GM20000 (cell line): ENCODE measurements around the gene PANK4.

Source experiments
- DNase-seq: peaks from one replicate; pipeline ENCODE4 v3.0.0; 2012; ENCODE audit warnings: low spot score
- TF ChIP-seq, protein P1 (sequence below): IDR thresholded peaks from 2 replicates; pipeline ENCODE4 v1.5.1; 2012; ENCODE audit warnings: mild to moderate bottlenecking, control low read depth; ENCODE audit errors: extremely low read depth, missing control alignments

Gene PANK4

DNA sequence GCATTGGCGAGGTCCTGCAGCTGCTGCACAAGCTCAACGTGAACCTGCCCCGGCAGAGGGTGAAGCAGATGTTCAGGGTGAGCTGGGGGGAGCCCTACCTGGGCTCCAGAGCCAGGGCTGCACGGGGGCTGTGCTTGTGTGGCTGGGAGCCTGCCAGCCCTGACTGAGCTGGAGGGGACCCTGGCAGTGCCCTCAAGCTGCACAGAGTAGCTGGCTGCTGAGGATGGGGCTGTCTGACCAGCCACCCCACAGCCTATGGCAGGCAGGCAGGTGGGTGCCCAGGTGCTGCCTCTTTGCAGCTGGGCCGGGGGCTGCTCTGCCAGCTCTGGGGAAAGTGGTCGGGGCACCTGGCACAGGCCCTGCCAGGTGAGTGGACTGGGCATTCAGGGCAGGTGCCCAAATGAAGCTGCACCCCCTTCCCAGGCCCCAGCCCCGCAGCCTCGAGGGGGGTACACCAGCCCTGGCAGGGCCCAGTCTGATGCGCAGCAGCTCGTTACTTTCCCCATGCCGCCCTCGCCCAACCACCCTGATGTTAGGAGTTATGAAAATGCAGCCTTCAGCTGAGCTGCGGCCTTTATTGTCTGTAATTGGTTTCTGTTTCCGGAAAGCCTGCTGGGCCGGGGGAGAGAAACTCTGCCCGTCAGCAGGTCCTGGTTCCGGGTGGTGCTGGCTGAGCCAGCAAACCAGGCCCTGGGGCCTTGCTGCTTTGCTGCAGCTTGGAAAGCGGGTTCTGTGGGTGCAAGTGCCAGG lies 46.0 kb downstream of the PANK4 start:
- TF ChIP-seq, protein P1, sequence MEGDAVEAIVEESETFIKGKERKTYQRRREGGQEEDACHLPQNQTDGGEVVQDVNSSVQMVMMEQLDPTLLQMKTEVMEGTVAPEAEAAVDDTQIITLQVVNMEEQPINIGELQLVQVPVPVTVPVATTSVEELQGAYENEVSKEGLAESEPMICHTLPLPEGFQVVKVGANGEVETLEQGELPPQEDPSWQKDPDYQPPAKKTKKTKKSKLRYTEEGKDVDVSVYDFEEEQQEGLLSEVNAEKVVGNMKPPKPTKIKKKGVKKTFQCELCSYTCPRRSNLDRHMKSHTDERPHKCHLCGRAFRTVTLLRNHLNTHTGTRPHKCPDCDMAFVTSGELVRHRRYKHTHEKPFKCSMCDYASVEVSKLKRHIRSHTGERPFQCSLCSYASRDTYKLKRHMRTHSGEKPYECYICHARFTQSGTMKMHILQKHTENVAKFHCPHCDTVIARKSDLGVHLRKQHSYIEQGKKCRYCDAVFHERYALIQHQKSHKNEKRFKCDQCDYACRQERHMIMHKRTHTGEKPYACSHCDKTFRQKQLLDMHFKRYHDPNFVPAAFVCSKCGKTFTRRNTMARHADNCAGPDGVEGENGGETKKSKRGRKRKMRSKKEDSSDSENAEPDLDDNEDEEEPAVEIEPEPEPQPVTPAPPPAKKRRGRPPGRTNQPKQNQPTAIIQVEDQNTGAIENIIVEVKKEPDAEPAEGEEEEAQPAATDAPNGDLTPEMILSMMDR: no peak
- no peak for DNase-seq

DNA sequence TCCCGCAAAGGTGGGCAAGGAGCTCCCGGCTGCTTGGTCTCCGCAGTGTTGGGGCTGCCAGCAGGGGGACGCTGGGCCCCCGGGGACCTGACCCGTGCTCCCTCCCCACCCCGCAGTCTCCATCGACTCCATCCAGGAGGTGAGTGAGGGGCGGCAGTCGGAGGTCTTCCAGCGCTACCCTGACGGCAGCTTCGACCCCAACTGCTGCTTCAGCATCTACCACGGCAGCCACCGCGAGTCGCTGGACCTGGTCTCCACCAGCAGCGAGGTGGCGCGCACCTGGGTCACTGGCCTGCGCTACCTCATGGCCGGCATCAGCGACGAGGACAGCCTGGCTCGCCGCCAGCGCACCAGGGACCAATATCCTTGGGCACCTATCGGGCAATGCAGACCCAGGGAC lies 46.8 kb downstream of the PANK4 start:
- DNase-seq: no peak
- TF ChIP-seq, protein P1: no peak

DNA sequence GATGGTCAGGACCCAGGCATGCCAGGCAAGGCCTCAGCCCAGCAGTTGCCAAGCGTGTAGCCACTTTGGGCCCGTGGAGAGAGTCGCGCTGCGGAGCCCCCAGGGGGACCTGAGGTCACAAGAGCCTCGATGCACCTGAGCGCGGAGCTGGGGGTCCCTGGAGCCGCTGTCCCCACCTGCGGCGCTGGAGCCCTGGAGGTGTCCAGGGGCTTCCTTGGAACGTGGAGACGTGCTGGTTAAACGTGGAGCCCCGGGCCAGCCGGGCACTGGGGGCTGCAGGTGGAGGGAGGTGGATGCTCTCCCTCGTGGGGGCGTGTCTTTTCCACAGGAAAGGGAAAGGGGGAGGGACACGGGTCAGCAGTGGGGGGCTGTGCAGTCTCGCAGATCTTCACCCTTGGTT lies 47.2 kb downstream of the PANK4 start:
- DNase-seq: no peak
- TF ChIP-seq, protein P1: no peak

DNA sequence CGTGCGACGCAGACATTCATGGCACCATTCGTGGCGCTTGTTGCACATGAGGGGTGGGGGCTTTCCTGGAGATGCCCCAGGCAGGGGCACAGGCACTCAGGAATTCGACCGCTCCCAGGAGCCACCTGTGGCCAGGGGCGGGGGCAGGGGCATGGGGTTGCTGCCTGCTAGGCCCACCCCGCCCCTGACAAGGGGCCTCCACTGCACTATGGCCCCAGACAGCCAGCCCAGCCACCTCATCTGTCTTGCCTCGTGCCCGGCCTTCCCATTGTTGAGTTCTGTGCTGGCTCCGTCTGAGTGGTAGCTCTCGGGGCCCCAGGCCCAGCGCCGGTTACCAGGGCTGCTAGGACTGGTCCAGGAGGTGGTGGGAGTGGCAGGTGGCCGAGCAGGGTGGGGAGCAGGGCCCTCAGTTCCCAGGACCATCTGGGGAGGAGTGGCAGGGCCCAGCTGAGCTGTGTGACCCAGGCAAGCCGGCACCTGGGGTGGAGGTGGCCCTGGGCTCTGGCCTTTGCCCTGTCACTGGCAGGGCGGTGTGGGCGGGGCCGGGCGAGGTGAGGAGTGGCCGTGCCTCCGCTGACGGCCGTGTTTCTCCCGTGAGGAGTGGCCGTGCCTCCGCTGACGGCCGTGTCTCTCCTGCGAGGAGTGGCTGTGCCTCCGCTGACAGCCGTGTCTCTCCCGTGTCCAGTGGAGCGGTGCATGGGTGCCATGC lies 48.5 kb downstream of the PANK4 start:
- TF ChIP-seq, protein P1: no peak
- no peak for DNase-seq

DNA sequence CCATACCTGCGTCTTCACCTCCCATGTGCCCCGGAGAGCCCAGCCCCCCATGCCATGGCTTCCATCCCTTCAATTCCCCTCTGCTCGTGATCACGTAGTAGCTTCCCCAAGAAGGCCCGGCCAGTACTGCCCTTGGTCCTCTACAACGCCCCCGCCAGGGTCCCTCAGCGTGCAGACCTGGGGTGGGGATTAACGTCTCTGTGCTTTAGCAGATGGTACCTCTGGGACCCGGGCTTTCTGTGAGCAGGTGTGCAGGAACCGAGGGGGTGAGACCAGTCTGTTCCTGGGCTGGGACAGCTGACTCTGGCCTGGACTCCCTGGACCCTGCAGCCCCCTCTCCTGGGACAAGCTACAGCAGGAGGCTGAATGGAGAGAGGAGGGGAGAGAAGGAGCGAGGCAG lies 49.1 kb downstream of the PANK4 start:
- DNase-seq: no peak

DNA sequence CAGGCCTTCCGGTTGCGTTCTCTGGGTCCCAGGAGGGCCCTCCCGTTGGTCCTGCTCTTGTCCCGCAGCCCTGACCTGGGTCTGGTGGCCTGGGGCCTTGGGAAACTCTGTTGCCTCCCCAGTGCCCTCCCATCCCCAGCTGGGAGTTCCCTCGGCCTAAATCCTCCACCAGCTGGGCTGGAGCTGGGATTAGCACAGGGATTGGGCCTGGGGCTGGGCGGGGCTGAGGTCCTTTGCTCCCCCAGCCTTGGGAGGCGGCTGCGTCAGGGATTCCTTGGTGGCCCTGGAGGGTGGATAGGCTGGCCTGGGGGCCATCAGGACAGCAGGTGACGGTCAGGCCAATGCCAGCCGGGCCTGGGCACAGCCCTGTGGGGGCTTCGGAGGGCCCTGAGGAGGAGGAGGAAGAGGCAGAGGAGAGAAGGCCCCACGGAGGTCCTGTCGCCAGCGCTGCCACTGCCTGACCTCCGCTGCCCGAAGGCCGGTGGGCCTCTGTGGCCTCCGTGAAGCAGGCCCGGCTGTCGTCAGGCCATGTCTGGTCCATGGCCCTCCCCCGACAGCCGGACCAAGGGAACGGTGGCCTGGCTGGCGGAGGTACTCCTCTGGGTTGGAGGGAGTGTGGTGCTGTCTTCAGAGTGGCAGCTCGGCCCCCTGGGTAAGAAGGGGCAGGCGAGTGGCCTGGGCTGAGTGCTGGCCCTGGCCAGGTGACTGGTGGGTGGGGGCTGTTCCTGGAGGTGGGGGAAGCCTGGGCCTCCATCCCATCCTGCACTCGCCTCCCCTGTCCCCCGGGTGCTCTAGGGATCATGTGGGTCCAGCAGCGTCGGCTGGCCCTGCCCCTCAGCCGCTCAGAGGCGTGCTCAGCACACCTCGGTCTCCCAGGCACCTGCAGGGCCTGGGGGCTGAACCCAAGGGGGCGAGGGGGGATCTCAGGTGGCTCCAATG lies 50.1 kb downstream of the PANK4 start, which contains the start of gene PLCH2:
Gene PLCH2, plus strand, starts transcription at position 229 of the 939 bp plus-strand sequence. Its CDS starts 300 bp downstream, at position 529.
- TF ChIP-seq, protein P1: no peak
- DNase-seq: no peak

More for the DNA sequence above, 49.1 kb downstream of the PANK4 start:
- TF ChIP-seq, protein P1: no peak
